Endometrium (tissue), 2 donors: Measurements from ENCODE around the gene ELL2.
"Not testable (repeated sequence)": the region's sequence is repeated elsewhere in the genome, so short reads cannot be mapped to it uniquely, and the experiment has no call there.

Experiments
- FAIRE-seq: peaks from 2 replicates; lab custom pipeline; 2012; peaks lifted over from hg19 to GRCh38; lab: Jason Lieb, UNC
- donor health status: control.
- donor health status: control.

ELL2 gene

DNA sequence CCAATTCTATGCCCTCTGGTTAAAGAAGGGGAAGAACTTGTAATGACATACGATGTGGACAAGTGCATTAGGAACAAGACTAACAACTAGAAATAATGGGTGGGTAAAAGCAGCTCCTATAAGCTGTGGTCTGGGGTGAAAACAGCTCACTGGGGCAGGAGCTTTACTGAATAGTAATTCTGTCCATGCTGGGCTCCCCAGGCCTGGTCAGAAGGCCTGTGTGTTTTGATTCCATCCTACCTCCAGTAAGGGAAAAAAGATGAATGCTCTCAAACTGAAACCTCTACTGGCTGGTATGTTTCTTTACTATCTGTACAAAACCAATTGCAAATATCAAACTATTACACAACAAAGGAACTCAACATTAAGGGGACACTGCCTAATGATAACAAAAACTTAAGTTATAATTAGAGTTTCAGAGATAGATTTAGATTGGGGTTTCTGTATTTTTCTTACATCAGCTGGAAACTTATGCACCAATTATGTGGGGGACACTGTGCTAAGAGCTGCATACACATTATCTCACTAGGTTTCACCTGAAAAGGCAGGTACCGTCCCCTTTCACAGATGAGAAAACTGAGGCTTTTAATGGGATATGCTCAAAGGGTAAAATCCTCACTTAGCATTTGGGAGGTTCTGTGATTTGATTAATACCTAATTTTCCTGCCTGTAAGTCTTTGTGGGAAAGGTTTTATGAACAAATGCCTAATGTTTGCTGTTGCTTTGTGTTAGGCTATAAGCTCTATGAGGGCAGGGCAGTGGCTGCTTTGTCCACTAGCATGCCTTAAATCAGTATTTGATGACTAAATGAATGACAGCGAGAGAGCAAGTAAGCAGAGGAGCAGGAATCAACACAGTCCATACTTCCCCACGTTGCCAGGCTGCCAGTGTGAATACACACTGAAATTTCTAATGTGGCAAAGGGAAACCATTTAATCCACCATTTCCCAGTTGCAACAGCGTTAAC is 53.6 kb downstream of the ELL2 start:
- FAIRE-seq: no peak

DNA sequence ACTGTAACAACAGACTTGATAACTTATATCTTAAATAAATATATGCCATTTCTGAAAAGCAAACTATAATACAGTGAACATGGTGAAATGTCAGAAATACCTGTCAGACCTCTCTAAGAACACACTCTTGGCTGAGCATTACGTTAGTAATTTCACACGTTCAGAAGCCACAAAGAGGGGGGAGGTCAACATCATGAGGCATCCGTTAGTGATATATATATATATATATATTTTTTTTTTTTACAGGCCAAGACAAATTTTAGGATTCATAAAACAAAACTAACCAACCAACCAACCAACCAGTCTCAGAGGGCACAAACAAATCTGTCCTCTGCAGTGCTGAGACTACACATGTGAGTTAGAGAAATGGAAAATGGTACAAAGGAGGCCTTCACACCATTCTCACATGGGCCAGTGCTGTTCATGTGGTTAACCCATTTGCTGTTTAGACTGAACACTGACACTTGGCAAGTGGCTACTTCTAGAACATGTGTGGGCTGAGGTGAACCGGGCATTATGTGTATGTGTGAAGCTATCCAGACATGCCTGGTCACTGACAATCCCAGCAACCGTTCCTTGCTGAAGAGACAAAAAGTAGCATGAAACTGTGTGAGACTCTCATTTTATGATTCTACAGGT is 54.5 kb downstream of the ELL2 start:
- FAIRE-seq: no peak

DNA sequence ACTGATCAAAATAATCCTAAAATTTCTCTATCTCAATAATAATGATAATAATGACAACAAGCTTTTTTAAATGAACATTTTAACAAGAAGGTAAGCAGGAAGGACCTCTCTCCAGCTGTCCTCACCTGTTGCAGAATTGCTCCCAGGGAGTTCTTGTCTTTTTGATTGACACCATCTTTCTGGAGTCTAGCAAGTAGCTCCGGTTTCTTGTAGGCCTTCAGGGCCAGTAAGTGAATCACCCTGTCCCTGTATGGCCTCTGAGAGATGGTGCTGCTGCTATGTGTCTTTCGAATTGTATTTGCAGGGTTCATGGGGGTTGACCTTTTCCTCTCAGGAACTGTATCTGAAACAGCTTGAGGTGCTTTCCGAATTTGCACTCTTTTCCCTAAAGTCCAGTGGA is 55.3 kb downstream of the ELL2 start:
- not testable (repeated sequence) for FAIRE-seq

GRCh38 chr5:95904827-95905226 is 56.8 kb downstream of the ELL2 start:
- FAIRE-seq: no peak

DNA sequence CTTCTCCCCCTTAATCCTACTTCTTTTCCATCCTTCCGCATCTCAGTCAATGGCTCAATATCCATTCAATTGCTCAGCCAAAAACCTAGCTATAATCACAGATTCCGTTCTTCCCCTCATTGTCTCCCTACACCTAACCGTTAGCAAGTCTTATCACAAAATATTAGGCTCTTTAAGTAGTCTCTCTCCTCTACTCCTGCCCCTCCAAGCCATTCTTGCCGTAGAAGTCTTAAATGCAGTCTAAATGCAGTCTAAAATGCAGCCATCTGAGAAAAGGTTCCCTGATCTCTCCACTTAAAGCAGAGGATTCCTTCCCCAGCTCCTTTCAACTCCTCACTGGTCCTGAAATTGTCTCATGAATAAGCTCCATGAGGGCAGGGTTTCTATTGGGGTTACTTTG is 57.8 kb downstream of the ELL2 start:
- no peak for FAIRE-seq

GRCh38 chr5:95901676-95902627 is 59.7 kb downstream of the ELL2 start:
- no peak for FAIRE-seq

DNA sequence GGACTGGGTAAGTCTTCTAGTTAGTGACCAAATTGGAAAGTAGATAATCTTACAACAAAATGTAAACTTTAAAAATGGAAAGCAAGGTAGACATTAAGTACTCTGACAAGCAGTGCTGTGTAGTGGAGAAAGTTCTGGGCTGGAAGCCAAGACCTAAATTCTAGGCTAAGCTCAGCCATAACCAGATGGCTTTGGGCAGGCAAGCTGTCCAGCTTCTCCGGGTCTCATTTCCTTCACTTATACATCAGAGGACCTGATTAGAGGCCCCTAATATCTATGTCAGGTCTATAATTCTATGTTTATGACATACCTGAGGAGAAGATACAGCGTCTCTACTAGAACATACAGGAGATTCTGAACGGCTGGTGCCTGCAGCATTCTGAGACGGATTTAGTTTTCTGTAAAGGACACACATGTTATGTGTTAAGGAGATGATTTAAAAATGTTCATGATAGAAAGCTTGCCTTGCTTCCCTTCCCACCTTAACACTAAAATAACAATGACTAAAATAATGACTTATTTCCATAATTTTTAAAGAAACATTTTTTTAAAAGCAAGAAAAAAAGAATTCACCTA is 61.2 kb downstream of the ELL2 start:
- peak; percentile 55 for FAIRE-seq

- FAIRE-seq: no peak
Measured at GRCh38 chr5:95899829-95900228, 61.8 kb downstream of the ELL2 start.

GRCh38 chr5:95899006-95899405 is 62.6 kb downstream of the ELL2 start:
- FAIRE-seq: no peak

- FAIRE-seq: no peak
Measured at GRCh38 chr5:95895771-95896170, 65.9 kb downstream of the ELL2 start.

- FAIRE-seq: no peak
Measured at GRCh38 chr5:95895251-95895650, 66.4 kb downstream of the ELL2 start.

DNA sequence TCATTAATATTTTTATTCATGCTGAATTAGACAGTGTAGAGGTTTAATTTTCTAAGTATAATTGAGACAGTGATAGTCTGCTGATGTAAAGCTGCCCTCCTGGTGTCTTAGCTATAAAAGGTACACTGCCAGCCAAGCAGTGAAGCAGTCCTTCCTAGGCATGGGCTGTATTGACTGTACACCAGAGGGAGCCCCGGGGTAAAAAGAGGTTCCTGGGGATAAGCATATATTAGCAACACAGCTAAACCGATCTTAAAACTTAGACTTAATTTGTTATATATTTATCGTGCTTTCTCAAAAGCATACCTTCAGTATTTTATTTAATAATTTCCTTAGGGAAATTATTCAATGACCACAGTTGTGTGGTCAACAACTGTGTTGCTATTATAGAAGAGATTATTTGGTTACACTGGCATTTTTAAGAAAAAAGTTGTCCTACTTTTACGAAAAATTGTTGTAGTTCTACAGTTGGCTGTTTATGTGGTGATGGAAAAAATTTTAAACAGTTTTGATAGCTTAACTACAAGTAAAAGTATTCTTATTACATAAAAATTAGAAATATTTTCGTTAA is 68.8 kb downstream of the ELL2 start:
- no peak for FAIRE-seq

DNA sequence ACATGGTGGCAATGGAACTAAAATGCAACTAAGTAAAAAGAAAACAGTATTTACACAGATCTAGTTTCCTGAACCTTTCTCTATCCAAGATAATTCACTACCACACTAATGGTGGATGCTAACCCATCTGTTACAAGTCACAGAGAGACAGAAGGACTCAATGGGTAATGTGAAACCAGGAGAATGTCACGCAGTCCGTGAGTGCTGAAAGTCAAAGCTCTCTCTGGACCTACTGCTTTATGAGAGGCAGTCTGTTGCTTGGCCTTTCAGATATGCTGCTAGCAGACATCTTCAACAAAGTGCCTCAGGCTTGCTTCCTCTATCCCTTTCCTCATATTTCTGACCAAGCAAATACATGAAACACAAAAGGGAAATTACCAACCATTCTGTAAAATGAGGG is 70.2 kb downstream of the ELL2 start:
- no peak for FAIRE-seq

DNA sequence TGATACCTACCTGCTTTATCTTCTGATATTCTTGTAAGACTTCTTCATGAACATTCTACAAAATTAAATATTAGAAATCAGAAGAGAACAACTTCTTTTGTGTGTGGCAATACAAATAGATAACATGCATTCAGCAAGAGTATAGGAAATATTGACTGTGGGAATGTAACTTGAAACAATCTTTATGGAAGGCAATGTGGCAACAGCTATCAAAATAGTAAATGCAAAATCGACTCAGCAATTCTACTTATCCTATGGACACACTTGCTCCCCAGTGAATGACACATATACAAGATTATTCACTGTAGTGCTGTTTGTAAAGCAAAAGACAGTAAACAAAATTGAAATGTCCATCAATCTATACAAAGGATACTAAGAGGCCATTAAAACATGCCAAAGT is 72.6 kb downstream of the ELL2 start:
- FAIRE-seq: no peak

- FAIRE-seq: no peak
Measured at GRCh38 chr5:95887977-95888376, 73.7 kb downstream of the ELL2 start.

- no peak for FAIRE-seq
Measured at GRCh38 chr5:95886340-95887044, 75.2 kb downstream of the ELL2 start.

- no peak for FAIRE-seq
Measured at GRCh38 chr5:95884511-95884910, 77.1 kb downstream of the ELL2 start.

DNA sequence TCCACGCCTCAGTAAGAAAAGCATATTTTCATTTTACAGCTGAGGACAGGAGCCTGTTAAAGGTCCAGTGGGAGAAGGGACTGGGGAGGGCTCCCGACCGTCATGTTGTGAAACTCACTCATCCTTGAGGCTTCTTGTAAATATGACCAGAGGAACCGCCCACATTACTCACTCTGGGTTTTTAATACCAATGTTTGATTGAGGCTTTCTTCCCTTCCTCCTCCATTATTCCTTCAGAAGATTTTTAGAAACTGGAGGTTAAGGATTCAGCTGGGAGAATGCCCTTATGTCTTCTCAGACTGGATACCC is 77.7 kb downstream of the ELL2 start:
- FAIRE-seq: no peak

DNA sequence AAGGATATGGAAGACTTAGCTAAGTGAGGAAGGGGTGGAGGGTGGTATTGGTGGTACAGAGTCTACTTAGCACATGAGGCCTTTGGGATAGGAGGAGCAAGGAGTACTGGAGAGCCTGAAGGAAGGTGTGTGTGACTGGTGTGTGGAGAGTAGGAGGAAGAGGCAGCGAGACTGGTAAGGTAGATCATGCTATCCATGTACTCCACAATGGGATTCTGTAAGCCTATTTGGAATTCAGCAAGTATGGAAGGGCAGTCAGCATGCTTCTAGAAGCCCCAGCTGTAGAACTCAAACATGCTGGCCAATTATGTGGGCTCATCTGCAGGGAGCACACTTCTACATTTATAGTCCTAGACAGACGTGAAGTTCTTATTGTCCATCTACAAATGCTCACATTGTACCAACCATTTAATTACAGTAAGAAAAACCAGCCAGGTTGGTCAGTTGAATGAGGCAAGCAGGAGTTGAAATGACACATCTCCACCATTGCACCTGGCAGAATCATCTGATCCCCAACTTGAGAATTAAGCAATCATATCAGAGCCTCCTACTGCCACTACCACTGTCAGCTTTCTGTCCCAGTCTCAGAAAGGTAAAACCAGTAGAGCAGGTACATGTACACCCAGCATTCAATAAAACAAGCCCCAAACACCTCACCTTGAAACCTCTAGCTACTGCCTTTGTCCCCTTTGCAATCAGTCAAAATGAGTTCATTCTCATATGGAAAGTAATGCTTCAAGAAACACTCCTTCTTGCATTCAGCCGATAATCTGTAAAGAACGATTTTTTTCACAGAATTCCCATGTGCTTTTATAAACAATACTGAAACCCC is 78.2 kb downstream of the ELL2 start:
- no peak for FAIRE-seq

GRCh38 chr5:95881833-95882232 is 79.8 kb downstream of the ELL2 start:
- no peak for FAIRE-seq
